H7 (cell line): ENCODE results near the gene C1QL1. TPM values are rescaled to one million over a fixed set of nuclear protein-coding genes. Genes with fewer than 3 reads are reported as not detected.
A peak's percentile ranks its signal among the peaks of the same experiment; 100 is the strongest.

Experiments used
- DNase-seq: peaks from one replicate; pipeline ENCODE4 v3.0.0; 2012
- H3K27me3 ChIP-seq: 2 replicates; pipeline ENCODE4 v1.6.0; 2011; ENCODE audit warnings: mild to moderate bottlenecking, low read length; ENCODE audit not compliant: control insufficient read depth, insufficient read depth
- H3K36me3 ChIP-seq: replicated peaks from 2 replicates; pipeline ENCODE4 v1.5.1; 2011; ENCODE audit warnings: low read length; ENCODE audit not compliant: control insufficient read depth, insufficient read depth
- H3K4me3 ChIP-seq: 2 replicates; pipeline ENCODE4 v1.5.1; 2011; ENCODE audit warnings: low read depth, mild to moderate bottlenecking, control low read depth, low read length, moderate library complexity; ENCODE audit not compliant: insufficient read depth
- total RNA-seq: library from RNA; depleted of rRNA; stranded (reverse); fragments of >200 nt; shearing (Covaris generic); gene quantifications from 2 replicates; pipeline ENCODE4 v1.2.3, GENCODE V29; 2014; rRNA removed

The C1QL1 gene
- total RNA-seq, 1 experiment from 2014 or later = 12.7 TPM

- DNase-seq = peak; percentile 96
- no peaks in the 10 kb centered on the region for H3K36me3 ChIP-seq
- peak overlapping the region; percentile 45 for H3K4me3 ChIP-seq
- H3K27me3 ChIP-seq = peaks cover 11% of the 10 kb centered on the region
Observed at GRCh38 chr17:44911133-44912001, 56.7 kb downstream of the C1QL1 start.

DNA sequence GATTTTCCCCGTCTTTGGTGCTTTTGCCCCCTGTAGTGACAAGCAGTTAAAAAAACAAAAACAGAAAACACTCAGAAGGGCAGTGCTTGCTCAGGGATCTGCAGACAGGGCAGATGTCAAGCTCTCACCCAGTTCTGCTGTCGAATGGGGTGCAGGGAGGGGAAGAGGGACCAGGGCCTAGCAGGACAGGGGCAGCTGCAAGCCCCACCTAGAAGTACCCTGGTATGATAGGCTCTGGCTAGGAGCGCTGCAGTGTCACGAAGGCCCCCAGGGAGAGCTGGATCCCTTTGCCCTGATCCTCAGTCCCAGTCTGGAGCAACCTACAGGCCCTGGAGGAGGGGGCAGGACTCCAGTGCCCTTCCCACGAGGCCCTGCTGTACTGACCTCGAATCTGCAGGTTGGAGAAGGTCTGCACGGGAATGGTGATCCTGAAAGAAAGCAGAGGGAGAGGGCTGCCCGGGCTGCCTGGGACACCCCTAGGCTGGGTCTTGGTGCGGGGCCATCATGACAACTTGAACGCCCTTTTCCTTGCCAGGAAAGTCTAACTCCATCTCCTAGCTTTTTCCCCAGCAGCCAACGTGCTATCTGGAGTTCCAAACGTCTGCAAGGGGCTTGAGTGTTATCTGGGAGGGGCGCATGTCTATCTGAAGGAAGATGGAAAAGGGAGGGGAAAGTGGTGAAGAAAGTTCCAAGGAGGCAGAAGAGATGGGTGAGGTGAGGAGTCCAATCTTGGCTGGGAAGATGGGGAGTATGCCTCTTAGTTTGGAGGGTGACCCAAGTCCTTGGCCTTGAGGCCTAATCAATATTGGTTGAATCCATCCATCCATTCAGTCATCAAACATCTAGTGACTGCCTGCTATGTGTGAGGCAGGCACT lies 57.6 kb downstream of the C1QL1 start:
- no peak overlapping the region; the same call in 1 of the 2 replicates for H3K4me3 ChIP-seq
- DNase-seq = peak; percentile 30
- peaks cover 11% of the 10 kb centered on the region for H3K27me3 ChIP-seq
- no peaks in the 10 kb centered on the region for H3K36me3 ChIP-seq

Other genes with a start within 250 kb of the C1QL1 start
- gene ADAM11, start 209.3 kb downstream of the C1QL1 start, total RNA-seq = 0.45 and 1.2 TPM in 2 replicates
- 23.1 and 32.7 TPM in 2 replicates for gene GJC1, start 138.0 kb downstream of the C1QL1 start, total RNA-seq
- not detected in 2 replicates for gene HIGD1B, start 120.4 kb downstream of the C1QL1 start, total RNA-seq
- 122 and 137 TPM in 2 replicates for gene EFTUD2, start 68.9 kb downstream of the C1QL1 start, total RNA-seq
- gene GFAP, start 52.8 kb downstream of the C1QL1 start, total RNA-seq = 0.10 and 0.85 TPM in 2 replicates
- gene KIF18B, start 20.5 kb downstream of the C1QL1 start, total RNA-seq = 17.9 and 20.4 TPM in 2 replicates
- gene DCAKD, start 83.3 kb upstream of the C1QL1 start, total RNA-seq = 70.7 and 71.5 TPM in 2 replicates
- gene NMT1, start 93.0 kb upstream of the C1QL1 start, total RNA-seq = 111 and 115 TPM in 2 replicates
- 24.1 and 28.6 TPM in 2 replicates for gene PLCD3, start 164.2 kb upstream of the C1QL1 start, total RNA-seq
- 1.5 and 6.0 TPM in 2 replicates for gene ACBD4, start 167.4 kb upstream of the C1QL1 start, total RNA-seq
- gene HEXIM1, start 180.2 kb upstream of the C1QL1 start, total RNA-seq = 4.1 and 4.6 TPM in 2 replicates
- 11.5 and 11.9 TPM in 2 replicates for gene HEXIM2, start 193.6 kb upstream of the C1QL1 start, total RNA-seq